Endodermal cell (in vitro differentiated cells): ENCODE data around the gene CTIF. TPM values are rescaled to one million over a fixed set of nuclear protein-coding genes. Genes with fewer than 3 reads are reported as not detected.

Source experiments
- DNase-seq: peaks from one replicate; pipeline ENCODE4 v3.0.0-alpha.2; 2017
- H3K27ac ChIP-seq: 2 replicates; pipeline ENCODE4 v1.5.1; 2013; ENCODE audit warnings: mild to moderate bottlenecking, low read depth, low read length, moderate library complexity
- H3K27me3 ChIP-seq: 2 replicates; pipeline ENCODE4 v1.6.1; 2013; ENCODE audit warnings: mild to moderate bottlenecking, low read length, moderate library complexity; ENCODE audit not compliant: insufficient read depth, control insufficient read depth, poor library complexity, severe bottlenecking
- H3K36me3 ChIP-seq: 2 replicates; pipeline ENCODE4 v1.7.0; 2013; ENCODE audit warnings: mild to moderate bottlenecking, low read length, moderate library complexity; ENCODE audit not compliant: control insufficient read depth, insufficient read depth
- H3K4me1 ChIP-seq: one replicate; pipeline ENCODE4 v1.7.0; 2013; ENCODE audit warnings: low read length; ENCODE audit not compliant: control insufficient read depth, insufficient read depth
- H3K4me3 ChIP-seq: 2 replicates; pipeline ENCODE4 v1.5.1; 2013; ENCODE audit warnings: mild to moderate bottlenecking, low read length, moderate library complexity
- H3K9ac ChIP-seq: 2 replicates; pipeline ENCODE4 v1.6.1; 2013; ENCODE audit warnings: mild to moderate bottlenecking, low read length, moderate library complexity; ENCODE audit not compliant: poor library complexity, severe bottlenecking; ENCODE audit errors: extremely low read depth
- H3K9me3 ChIP-seq: 2 replicates; pipeline ENCODE4 v1.6.1; 2013; ENCODE audit warnings: mild to moderate bottlenecking, low read length, moderate library complexity; ENCODE audit not compliant: control insufficient read depth
- H3K27ac Mint-ChIP-seq: 2 replicates; pipeline ENCODE4 v1.8.0; 2020; ENCODE audit warnings: mixed read lengths
- H3K27me3 Mint-ChIP-seq: 2 replicates; pipeline ENCODE4 v1.8.0; 2021; ENCODE audit warnings: mild to moderate bottlenecking, mixed read lengths; ENCODE audit not compliant: insufficient read depth
- H3K36me3 Mint-ChIP-seq: 2 replicates; pipeline ENCODE4 v1.8.0; 2020; ENCODE audit warnings: low read depth, mixed read lengths
- H3K4me1 Mint-ChIP-seq: 2 replicates; pipeline ENCODE4 v1.8.0; 2020; ENCODE audit warnings: mixed read lengths
- H3K4me3 Mint-ChIP-seq: 2 replicates; pipeline ENCODE4 v1.8.0; 2020; ENCODE audit warnings: mild to moderate bottlenecking, moderate library complexity, mixed read lengths
- H3K9me3 Mint-ChIP-seq: 2 replicates; pipeline ENCODE4 v1.8.0; 2020; ENCODE audit warnings: mild to moderate bottlenecking, mixed read lengths
- WGBS, 2 experiments: methylation state at CpG; one replicate each; pipeline versions ENCODE4 v1.1.5 to v1.1.7; 2013; ENCODE audit warnings: missing lambda C conversion rate in 2 of 2, mixed read lengths in 1 of 2; ENCODE audit not compliant: insufficient coverage in 1 of 2, insufficient read length in 1 of 2; 5-methylcytosine and 5-hydroxymethylcytosine counted together
- total RNA-seq, 2 donors: library from RNA; stranded (reverse); fragmentation: NEBNext Ultra II Directional in 1 of 2; extraction: Animal tissue kit (Norgen Biotek cat#: 25700) in 1 of 2; gene quantifications; 2 replicates in 1 of 2; 3 replicates in 1 of 2; pipeline ENCODE4 v1.2.1, GENCODE V29; 2021
- TF ChIP-seq, protein P1 (sequence below): fragments of 200-600 bp; sonication (generic); conservative IDR thresholded peaks from 2 replicates; pipeline ENCODE4 v1.5.0; 2021; ENCODE audit warnings: antibody characterized with exemption, mild to moderate bottlenecking

CTIF gene
- total RNA-seq, 2 donors from 2014 or later: 33.8 to 41.6 TPM

DNA sequence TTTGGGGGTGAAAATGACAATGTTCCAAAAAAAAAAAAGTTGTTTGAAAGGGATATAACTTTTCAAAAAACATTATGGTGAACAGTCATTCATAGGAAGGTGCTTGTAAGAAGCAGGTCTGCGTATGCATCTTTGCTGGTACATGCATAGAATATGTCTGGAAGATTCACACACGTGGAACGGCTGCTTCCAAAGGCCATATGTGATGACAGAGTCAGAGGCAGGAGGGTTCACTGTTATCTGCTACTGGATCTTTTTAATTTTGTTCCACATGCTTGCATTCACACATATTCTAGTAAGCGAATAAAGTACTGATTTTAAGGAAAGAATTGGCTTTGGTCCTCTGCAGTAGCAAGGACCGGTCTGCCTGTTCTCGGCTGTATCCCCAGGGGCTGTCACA, 218.5 kb downstream of the CTIF start:
- Histone ChIP-seq H3K4me3 (no peak overlapping the region), H3K27me3 (no peaks in the 10 kb centered on the region), H3K9ac (no peak overlapping the region), H3K36me3 (peaks cover 10% of the 10 kb centered on the region), H3K9me3 (peaks cover 6% of the 10 kb centered on the region), H3K4me1 (no peaks in the 10 kb centered on the region), H3K27ac (no peak overlapping the region)
- no peaks in the 10 kb centered on the region for H3K4me1 Mint-ChIP-seq
- DNase-seq: no peak
- WGBS, 2 experiments: 83 to 89% methylated on average over 6 of the region's 6 CpGs
- no peaks in the 10 kb centered on the region for H3K9me3 Mint-ChIP-seq
- TF ChIP-seq, protein P1, sequence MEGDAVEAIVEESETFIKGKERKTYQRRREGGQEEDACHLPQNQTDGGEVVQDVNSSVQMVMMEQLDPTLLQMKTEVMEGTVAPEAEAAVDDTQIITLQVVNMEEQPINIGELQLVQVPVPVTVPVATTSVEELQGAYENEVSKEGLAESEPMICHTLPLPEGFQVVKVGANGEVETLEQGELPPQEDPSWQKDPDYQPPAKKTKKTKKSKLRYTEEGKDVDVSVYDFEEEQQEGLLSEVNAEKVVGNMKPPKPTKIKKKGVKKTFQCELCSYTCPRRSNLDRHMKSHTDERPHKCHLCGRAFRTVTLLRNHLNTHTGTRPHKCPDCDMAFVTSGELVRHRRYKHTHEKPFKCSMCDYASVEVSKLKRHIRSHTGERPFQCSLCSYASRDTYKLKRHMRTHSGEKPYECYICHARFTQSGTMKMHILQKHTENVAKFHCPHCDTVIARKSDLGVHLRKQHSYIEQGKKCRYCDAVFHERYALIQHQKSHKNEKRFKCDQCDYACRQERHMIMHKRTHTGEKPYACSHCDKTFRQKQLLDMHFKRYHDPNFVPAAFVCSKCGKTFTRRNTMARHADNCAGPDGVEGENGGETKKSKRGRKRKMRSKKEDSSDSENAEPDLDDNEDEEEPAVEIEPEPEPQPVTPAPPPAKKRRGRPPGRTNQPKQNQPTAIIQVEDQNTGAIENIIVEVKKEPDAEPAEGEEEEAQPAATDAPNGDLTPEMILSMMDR: no peak
- H3K27ac Mint-ChIP-seq: no peak overlapping the region
- no peak overlapping the region for H3K4me3 Mint-ChIP-seq
- peaks cover 18% of the 10 kb centered on the region for H3K36me3 Mint-ChIP-seq
- H3K27me3 Mint-ChIP-seq: no peaks in the 10 kb centered on the region

DNA sequence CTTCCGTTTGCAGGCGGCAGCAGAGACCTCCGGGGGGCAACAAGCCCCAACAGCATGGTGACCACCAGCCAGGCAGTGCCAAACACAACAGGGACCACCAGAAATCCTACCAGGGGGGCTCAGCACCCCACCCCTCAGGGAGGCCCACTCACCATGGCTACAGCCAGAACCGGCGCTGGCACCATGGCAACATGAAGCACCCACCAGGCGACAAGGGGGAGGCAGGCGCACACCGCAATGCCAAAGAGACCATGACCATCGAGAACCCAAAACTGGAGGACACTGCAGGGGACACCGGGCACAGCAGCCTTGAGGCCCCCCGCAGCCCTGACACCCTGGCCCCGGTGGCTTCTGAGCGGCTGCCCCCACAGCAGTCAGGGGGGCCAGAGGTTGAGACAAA, 219.1 kb downstream of the CTIF start:
- Histone ChIP-seq H3K4me3 (no peak overlapping the region), H3K9ac (no peak overlapping the region), H3K27ac (no peak overlapping the region), H3K9me3 (peaks cover 6% of the 10 kb centered on the region), H3K27me3 (no peaks in the 10 kb centered on the region), H3K4me1 (no peaks in the 10 kb centered on the region), H3K36me3 (peaks cover 10% of the 10 kb centered on the region)
- DNase-seq: no peak
- Mint-ChIP-seq H3K4me1 (peaks cover 2% of the 10 kb centered on the region), H3K27ac (no peak overlapping the region), H3K9me3 (no peaks in the 10 kb centered on the region), H3K27me3 (no peaks in the 10 kb centered on the region), H3K36me3 (peaks cover 19% of the 10 kb centered on the region), H3K4me3 (no peak overlapping the region)
- TF ChIP-seq, protein P1: no peak
- WGBS, 2 experiments: 94% methylated on average over 7 to 13 of the region's 13 CpGs

DNA sequence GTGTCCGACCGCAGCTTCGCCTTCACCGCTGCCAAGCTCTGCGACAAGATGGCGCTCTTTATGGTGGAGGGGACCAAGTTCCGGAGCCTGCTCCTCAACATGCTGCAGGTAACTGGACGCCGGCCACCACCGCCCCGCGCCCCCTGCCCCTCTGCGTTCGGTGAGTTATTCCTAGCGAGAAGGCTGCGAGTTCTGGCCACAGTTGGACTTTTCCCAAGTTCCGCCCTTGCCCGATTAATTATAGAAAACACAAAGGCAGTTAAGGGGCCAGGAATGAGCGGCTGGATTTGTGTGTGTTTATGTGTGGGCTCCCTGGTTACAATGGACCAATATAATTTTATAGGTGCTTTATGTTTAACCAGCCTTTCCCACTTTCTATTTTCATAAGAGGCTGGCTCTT, 222.8 kb downstream of the CTIF start:
- Mint-ChIP-seq H3K9me3 (no peaks in the 10 kb centered on the region), H3K27me3 (no peaks in the 10 kb centered on the region), H3K4me1 (peaks cover 23% of the 10 kb centered on the region), H3K27ac (no peak overlapping the region), H3K36me3 (peaks cover 19% of the 10 kb centered on the region), H3K4me3 (no peak overlapping the region)
- WGBS, 2 experiments: 86 to 97% methylated on average over 16 to 19 of the region's 19 CpGs
- Histone ChIP-seq H3K27me3 (no peaks in the 10 kb centered on the region), H3K9me3 (peaks cover 5% of the 10 kb centered on the region), H3K4me3 (no peak overlapping the region), H3K27ac (no peak overlapping the region), H3K36me3 (peaks cover 13% of the 10 kb centered on the region), H3K4me1 (no peaks in the 10 kb centered on the region), H3K9ac (no peak overlapping the region)
- DNase-seq: no peak
- TF ChIP-seq, protein P1: no peak
